HEK293T (cell line): ENCODE data around the gene LIN37.

Experiments used
- CTCF ChIA-PET: fragments of 350-600 bp; formaldehyde crosslinking; extraction: SDS; loops from one replicate; lab custom pipeline; 2021; ENCODE audit warnings: antibody characterized with exemption, inconsistent platforms; lab: Yijun Ruan, JAX
- POLR2A ChIA-PET: fragments of 350-600 bp; formaldehyde crosslinking; extraction: SDS; loops from one replicate; lab custom pipeline; 2020; ENCODE audit warnings: antibody characterized with exemption, inconsistent platforms; lab: Yijun Ruan, JAX
- DNase-seq: peaks from one replicate; pipeline ENCODE4 v3.0.0; 2012; ENCODE audit warnings: mixed read lengths; ENCODE audit errors: extremely low spot score
- ARNT ChIP-seq: fragments of 450-650 bp; IDR thresholded peaks from 2 replicates; pipeline ENCODE4 v1.6.1; 2017; ENCODE audit warnings: mild to moderate bottlenecking
- BHLHE40 ChIP-seq: fragments of 450-650 bp; IDR thresholded peaks from 2 replicates; pipeline ENCODE4 v1.6.1; 2016; ENCODE audit warnings: mild to moderate bottlenecking, moderate library complexity, borderline replicate concordance
- CTBP1 ChIP-seq: fragments of 450-650 bp; IDR thresholded peaks from 2 replicates; pipeline ENCODE4 v1.6.1; 2016; ENCODE audit warnings: borderline replicate concordance
- ELF4 ChIP-seq: fragments of 450-650 bp; IDR thresholded peaks from 2 replicates; pipeline ENCODE4 v1.6.1; 2017; ENCODE audit warnings: antibody characterized with exemption
- FOXA1 ChIP-seq: fragments of 450-650 bp; IDR thresholded peaks from 2 replicates; pipeline ENCODE4 v1.6.1; 2016; ENCODE audit warnings: mild to moderate bottlenecking
- FOXK2 ChIP-seq: fragments of 450-650 bp; IDR thresholded peaks from 2 replicates; pipeline ENCODE4 v1.6.1; 2016; ENCODE audit warnings: mild to moderate bottlenecking
- FOXM1 ChIP-seq: fragments of 450-650 bp; IDR thresholded peaks from 2 replicates; pipeline ENCODE4 v1.6.1; 2017; ENCODE audit warnings: mild to moderate bottlenecking, borderline replicate concordance
- HDGF ChIP-seq: fragments of 450-650 bp; IDR thresholded peaks from 2 replicates; pipeline ENCODE4 v1.6.1; 2017; ENCODE audit warnings: antibody characterized with exemption, borderline replicate concordance
- L3MBTL2 ChIP-seq: fragments of 450-650 bp; conservative IDR thresholded peaks from 2 replicates; pipeline ENCODE4 v1.6.1; 2016; ENCODE audit warnings: mild to moderate bottlenecking
- LEF1 ChIP-seq: fragments of 450-650 bp; IDR thresholded peaks from 2 replicates; pipeline ENCODE4 v1.6.1; 2017; ENCODE audit warnings: mild to moderate bottlenecking, borderline replicate concordance
- NFRKB ChIP-seq: fragments of 450-650 bp; IDR thresholded peaks from 2 replicates; pipeline ENCODE4 v1.6.1; 2016; ENCODE audit warnings: mild to moderate bottlenecking, moderate library complexity
- PKNOX1 ChIP-seq: fragments of 450-650 bp; IDR thresholded peaks from 2 replicates; pipeline ENCODE4 v1.6.1; 2016
- SP1 ChIP-seq: fragments of 450-650 bp; IDR thresholded peaks from 2 replicates; pipeline ENCODE4 v1.6.1; 2017
- TARDBP ChIP-seq: fragments of 450-650 bp; IDR thresholded peaks from 2 replicates; pipeline ENCODE4 v1.6.1; 2016
- ZNF384 ChIP-seq: fragments of 450-650 bp; IDR thresholded peaks from 2 replicates; pipeline ENCODE4 v1.6.1; 2016

The LIN37 gene

GRCh38 chr19:35759697-35760096 lies 11.3 kb downstream of the LIN37 start:
- TF ChIP-seq LEF1 (no peak), ZNF384 (no peak), L3MBTL2 (no peak), NFRKB (no peak), PKNOX1 (no peak), TARDBP (no peak), FOXM1 (no peak), BHLHE40 (no peak), FOXK2 (no peak), FOXA1 (no peak)
- no peak for DNase-seq
- ChIA-PET POLR2A (interaction anchor here (1.1 kb wide), 1 partner anchor 12 kb away, joined by 3 read pairs; the partner anchor contains the start of gene LIN37), CTCF (no interaction called here)

GRCh38 chr19:35760711-35761349 lies 12.5 kb downstream of the LIN37 start:
- POLR2A ChIA-PET: no interaction called here
- CTCF ChIA-PET: no interaction called here
- no peak for DNase-seq
- TF ChIP-seq NFRKB (no peak), ELF4 (no peak), ARNT (no peak), FOXK2 (no peak), BHLHE40 (no peak), LEF1 (no peak), FOXA1 (no peak)

GRCh38 chr19:35764432-35765315 lies 16.3 kb downstream of the LIN37 start:
- POLR2A ChIA-PET: interaction anchor here (1.0 kb wide), 2 partner anchors 16 to 254 kb away, joined by 3 read pairs; partner anchors contain the start of gene LIN37
- no peak for TF ChIP-seq ARNT
- no peak for TF ChIP-seq L3MBTL2
- TF ChIP-seq TARDBP: no peak
- no peak for TF ChIP-seq PKNOX1
- TF ChIP-seq HDGF: no peak
- TF ChIP-seq FOXA1: no peak
- no peak for TF ChIP-seq CTBP1
- no peak for TF ChIP-seq LEF1
- TF ChIP-seq FOXM1: no peak
- DNase-seq: no peak
- CTCF ChIA-PET: interaction anchor here (0.6 kb wide), 1 partner anchor 483 kb away, joined by 3 read pairs; no protein-coding TSS in a partner anchor

GRCh38 chr19:35766571-35767104 lies 18.3 kb downstream of the LIN37 start:
- ChIA-PET POLR2A (interaction anchor here (0.8 to 1.2 kb wide), 3 partner anchors 19 to 26 kb away, joined by 3 to 4 read pairs (median 3); partner anchors contain the start of genes LIN37, PSENEN and U2AF1L4), CTCF (no interaction called here)
- TF ChIP-seq PKNOX1: no peak
- no peak for TF ChIP-seq FOXM1
- no peak for TF ChIP-seq LEF1
- no peak for TF ChIP-seq FOXK2
- TF ChIP-seq ELF4: no peak
- TF ChIP-seq TARDBP: no peak
- DNase-seq: no peak

GRCh38 chr19:35767288-35768081 lies 19.1 kb downstream of the LIN37 start:
- ChIA-PET POLR2A (interaction anchor here (0.9 to 1.2 kb wide), 2 partner anchors 19 to 27 kb away, joined by 3 to 4 read pairs; partner anchors contain the start of gene LIN37), CTCF (no interaction called here)
- no peak for DNase-seq
- TF ChIP-seq PKNOX1: no peak
- TF ChIP-seq CTBP1: no peak
- TF ChIP-seq LEF1: no peak
- TF ChIP-seq SP1: no peak
- no peak for TF ChIP-seq NFRKB
- TF ChIP-seq HDGF: no peak
- no peak for TF ChIP-seq L3MBTL2
- TF ChIP-seq ZNF384: no peak
